K562 (cell line): ENCODE results near the gene ATXN1. TPM values are rescaled to one million over a fixed set of nuclear protein-coding genes. Genes with fewer than 3 reads are reported as not detected.

Source experiments
- ARID1B ChIP-seq: fragments of 450-650 bp; IDR thresholded peaks from 2 replicates; pipeline ENCODE4 v1.6.1; 2016; ENCODE audit warnings: antibody characterized with exemption, mild to moderate bottlenecking, inconsistent platforms
- BACH1 ChIP-seq: fragments of 200-800 bp; sonication (Bioruptor generic); IDR thresholded peaks from 2 replicates; pipeline ENCODE4 v1.6.1; 2016; ENCODE audit warnings: missing genetic modification characterization, missing compliant biosample characterization
- CEBPG ChIP-seq, 3 experiments: fragments of 200-800 bp in 1 of 3; sonication (Bioruptor generic) in 1 of 3; sonication (generic) in 1 of 3; formaldehyde crosslinking in 1 of 3; IDR thresholded peaks in 2 of 3; conservative IDR thresholded peaks in 1 of 3; 2 replicates each; pipeline versions ENCODE4 v1.6.1 to v1.8.0; 2016 to 2022; ENCODE audit warnings: missing compliant biosample characterization in 2 of 3, missing genetic modification characterization in 2 of 3, mild to moderate bottlenecking in 1 of 3, missing genetic modification reagents in 1 of 3
- COPS2 ChIP-seq: fragments of 450-650 bp; conservative IDR thresholded peaks from 2 replicates; pipeline ENCODE4 v1.6.1; 2016; ENCODE audit warnings: mild to moderate bottlenecking, moderate library complexity
- CTBP1 ChIP-seq: fragments of 450-650 bp; IDR thresholded peaks from 2 replicates; pipeline ENCODE4 v1.6.1; 2016; ENCODE audit warnings: borderline replicate concordance
- EP300 ChIP-seq: IDR thresholded peaks from 2 replicates; pipeline ENCODE4 v1.6.1; 2012; ENCODE audit warnings: low read length, improper control_type of control experiment
- GABPA ChIP-seq: fragments of 200-800 bp; sonication (Bioruptor generic); conservative IDR thresholded peaks from 2 replicates; pipeline ENCODE4 v1.6.1; 2016; ENCODE audit warnings: low read depth, missing genetic modification characterization, missing compliant biosample characterization
- HDAC8 ChIP-seq: fragments of 450-650 bp; IDR thresholded peaks from 2 replicates; pipeline ENCODE4 v1.6.1; 2016; ENCODE audit warnings: mild to moderate bottlenecking, missing genetic modification characterization, moderate library complexity, missing compliant biosample characterization
- L3MBTL2 ChIP-seq: fragments of 450-650 bp; IDR thresholded peaks from 2 replicates; pipeline ENCODE4 v1.6.1; 2016; ENCODE audit warnings: mild to moderate bottlenecking, moderate library complexity
- MYC ChIP-seq, 2 experiments: fragments of 250-450 bp in 1 of 2; sonication (Bioruptor Pico) in 1 of 2; IDR thresholded peaks; 2 replicates each; pipeline versions ENCODE4 v1.5.1 to v1.6.1; 2012 to 2021; ENCODE audit warnings: low read depth in 2 of 2, borderline replicate concordance in 1 of 2, improper control_type of control experiment in 1 of 2, low read length in 1 of 2, mild to moderate bottlenecking in 1 of 2, moderate library complexity in 1 of 2
- NR0B1 ChIP-seq: fragments of 450-650 bp; IDR thresholded peaks from one replicate; pipeline ENCODE4 v1.6.1; 2018; ENCODE audit warnings: mild to moderate bottlenecking, moderate library complexity; ENCODE audit not compliant: partially characterized antibody
- PTBP1 ChIP-seq: fragments of 200-400 bp; formaldehyde crosslinking; IDR thresholded peaks from 2 replicates; pipeline ENCODE4 v1.6.1; 2017; ENCODE audit warnings: low read depth, low read length
- RBFOX2 ChIP-seq: fragments of 200-400 bp; formaldehyde crosslinking; IDR thresholded peaks from 2 replicates; pipeline ENCODE4 v1.6.1; 2017; ENCODE audit warnings: low read depth, mild to moderate bottlenecking, low read length, moderate library complexity
- SOX6 ChIP-seq: fragments of 450-650 bp; IDR thresholded peaks from 2 replicates; pipeline ENCODE4 v1.6.1; 2014; ENCODE audit warnings: mild to moderate bottlenecking
- SPI1 ChIP-seq: IDR thresholded peaks from 2 replicates; pipeline ENCODE4 v1.6.1; 2011; ENCODE audit warnings: low read depth, low read length, control low read depth, borderline replicate concordance
- ZMIZ1 ChIP-seq, 2 experiments: fragments of 150-350 bp in 1 of 2; IDR thresholded peaks; 2 replicates each; pipeline ENCODE4 v1.6.1; 2012 to 2016; ENCODE audit warnings: low read depth in 2 of 2, low read length in 2 of 2, mild to moderate bottlenecking in 1 of 2, moderate library complexity in 1 of 2
- ZNF140 ChIP-seq: fragments of 250-450 bp; sonication (Bioruptor Pico); IDR thresholded peaks from 2 replicates; pipeline ENCODE4 v1.8.0; 2021; ENCODE audit warnings: moderate library complexity, mild to moderate bottlenecking, inconsistent platforms
- ZNF197 ChIP-seq: fragments of 200-800 bp; sonication (Bioruptor generic); IDR thresholded peaks from 2 replicates; pipeline ENCODE4 v1.6.1; 2016; ENCODE audit warnings: low read depth, missing genetic modification characterization, missing compliant biosample characterization
- polyA plus RNA-seq, 8 experiments: library from polyadenylated mRNA; depleted of rRNA in 4 of 8; stranded (reverse) in 5 of 8; unstranded in 3 of 8; fragments of >200 nt; fragmentation: Nextera tagmentation in 2 of 8; fragmentation: Illumina TruSeq in 1 of 8; extraction: Ambion mirVana in 2 of 8; extraction: Trizol in 1 of 8; gene quantifications; 2 replicates each; pipeline versions ENCODE4 v1.2.1 to v1.2.3, GENCODE V29; 2011 to 2014; ENCODE audit warnings: inconsistent platforms in 1 of 8, missing spikeins in 1 of 8
- total RNA-seq, 7 experiments: library from RNA; depleted of rRNA in 6 of 7; stranded (reverse); fragments of >200 nt in 6 of 7; fragmentation: Illumina TruSeq in 2 of 7; extraction: Trizol in 2 of 7; gene quantifications; 2 replicates each; pipeline versions ENCODE4 v1.2.1 to v1.2.3, GENCODE V29; 2011 to 2021; ENCODE audit warnings: low replicate concordance in 1 of 7

The ATXN1 gene
- total and polyA plus RNA-seq, 9 of the 15 experiments (the other 6 are each of a cell fraction or from before 2014, with no cell fraction given) = under 0.01 to 1.2 (median 0.58) TPM

- TF ChIP-seq ZNF140 (CRISPR knock-in tag) (no peak), ZNF197 (CRISPR knock-in tag) (peak; percentile 55; the same call in 1 of the 2 replicates), MYC (IDR thresholded peaks at IDR 0.05; ENCODE audit: low read depth, low read length) (peak; percentile 17), MYC (CRISPR knock-in tag; IDR thresholded peaks at IDR 0.05; ENCODE audit: borderline replicate concordance, low read depth) (no peak; the same call in 1 of the 2 replicates), EP300 (peak; percentile 75; the same call in 1 of the 2 replicates), ZMIZ1 (IDR thresholded peaks at IDR 0.05; ENCODE audit: low read depth in 2 of 2, low read length in 2 of 2) (no peak), GABPA (tag) (0 out of 2 replicates have a peak, but pooled peaks have one; percentile 10), CTBP1 (peak; percentile 45; the same call in 1 of the 2 replicates), RBFOX2 (peak; percentile 70), PTBP1 (no peak), HDAC8 (tag) (0 out of 2 replicates have a peak, but pooled peaks have one; percentile 52), ARID1B (0 out of 2 replicates have a peak, but pooled peaks have one; percentile 13), L3MBTL2 (peak; percentile 61), CEBPG (CRISPR knock-in tag; IDR thresholded peaks at IDR 0.05) (peak; percentile 93), CEBPG (tag; conservative IDR thresholded peaks at IDR 0.05 in 1 of 2, IDR thresholded peaks at IDR 0.05 in 1 of 2) (peak; percentile 43 to 97), COPS2 (no peak), SOX6 (peak; percentile 30; the same call in 1 of the 2 replicates), NR0B1 (no peak), BACH1 (0 out of 2 replicates have a peak, but pooled peaks have one; percentile 46), SPI1 (peak; percentile 59; the same call in 1 of the 2 replicates)
These were observed 423.8 kb downstream of the ATXN1 start (continued) for GRCh38 chr6:16337295-16337975.
